Fibroblast of villous mesenchyme (primary cell): ENCODE data around the gene VPS72. TPM values are rescaled to one million over a fixed set of nuclear protein-coding genes. Genes with fewer than 3 reads are reported as not detected.
A peak's percentile ranks its signal among the peaks of the same experiment; 100 is the strongest.

Experiments used
- DNase-seq: peaks from one replicate; pipeline ENCODE4 v3.0.0-alpha.2; 2010; ENCODE audit warnings: low read depth
- H3K4me3 ChIP-seq: 2 replicates; pipeline ENCODE4 v1.5.1; 2011; ENCODE audit warnings: low read depth, mild to moderate bottlenecking, low read length
- CTCF ChIP-seq: IDR thresholded peaks from 2 replicates; pipeline ENCODE4 v1.5.1; 2012; ENCODE audit warnings: low read depth, mild to moderate bottlenecking, low read length; ENCODE audit not compliant: insufficient read depth
- total RNA-seq: library from RNA; depleted of rRNA; stranded (reverse); fragments of >200 nt; gene quantifications from 2 replicates; pipeline ENCODE4 v1.2.3, GENCODE V29; 2012

Gene VPS72
- total RNA-seq, 1 donor = 44.0 TPM

GRCh38 chr1:151166505-151166956, 23.5 kb downstream of the VPS72 start:
- no peak for TF ChIP-seq CTCF
- DNase-seq = peak; percentile 74
- peak overlapping the region; percentile 99 for H3K4me3 ChIP-seq

GRCh38 chr1:151165738-151166504, 24.1 kb downstream of the VPS72 start, which contains the start of the genes LYSMD1 and SCNM1:
Gene LYSMD1, minus strand, starts transcription at chr1:151165902. Its CDS starts 644 bp downstream, at chr1:151165258.
Gene SCNM1, plus strand, starts transcription at chr1:151166144. Its CDS starts 9 bp downstream, at chr1:151166153.
- peak; percentile 99 for DNase-seq
- peak within 1 kb of the TSS; percentile 99 for H3K4me3 ChIP-seq
- no peak for TF ChIP-seq CTCF

DNA sequence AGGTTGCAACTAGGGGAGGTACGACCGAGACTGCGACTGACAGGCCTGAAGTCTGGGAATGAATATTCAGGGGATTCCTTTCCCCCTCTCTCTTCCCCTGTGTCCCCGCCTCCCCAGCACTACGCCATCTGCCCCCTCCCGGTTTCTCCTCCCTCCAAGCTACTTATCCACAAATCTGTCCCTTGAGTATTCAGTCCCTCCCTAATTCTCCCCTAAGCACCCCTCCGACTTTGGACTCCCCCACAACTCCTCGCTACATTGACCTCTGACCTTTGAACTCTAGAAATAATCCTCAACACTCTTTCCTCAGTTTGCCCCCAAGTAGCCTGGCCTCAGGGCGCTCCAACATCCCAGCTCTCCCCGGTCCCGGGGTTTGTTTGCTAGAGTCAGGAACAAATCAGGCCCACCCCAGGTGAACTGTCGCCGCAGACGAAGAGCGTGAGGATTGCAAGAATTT, 24.7 kb downstream of the VPS72 start:
- DNase-seq = peak; percentile 67
- no peak for TF ChIP-seq CTCF
- peak overlapping the region; percentile 99 for H3K4me3 ChIP-seq

- TF ChIP-seq CTCF = no peak
- DNase-seq = peak; percentile 71
- H3K4me3 ChIP-seq = peak overlapping the region; percentile 99
These were observed 25.2 kb downstream of the VPS72 start for GRCh38 chr1:151164732-151165280.

DNA sequence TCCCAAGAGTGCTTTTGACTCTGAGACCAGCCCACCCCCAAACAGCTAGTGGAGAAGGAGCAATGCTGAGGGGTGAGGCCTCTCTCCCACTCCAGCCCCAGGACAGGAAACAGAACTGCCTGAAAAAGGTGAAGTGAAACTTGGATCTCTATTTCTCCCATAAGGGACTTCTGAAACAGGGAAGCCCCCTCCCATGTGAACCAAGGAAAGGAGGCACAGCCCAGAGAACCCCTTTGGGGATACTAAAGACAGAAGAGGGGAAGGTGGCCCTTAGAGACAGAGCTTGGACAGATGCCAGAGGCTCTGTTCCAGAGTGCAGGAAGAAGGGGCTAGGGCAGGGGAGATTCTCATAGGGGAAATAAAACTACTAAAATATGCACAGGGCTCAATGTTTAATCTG, 30.6 kb downstream of the VPS72 start:
- H3K4me3 ChIP-seq = no peak overlapping the region
- no peak for TF ChIP-seq CTCF
- DNase-seq = no peak

- no peak overlapping the region for H3K4me3 ChIP-seq
- no peak for DNase-seq
- no peak for TF ChIP-seq CTCF
These were observed 31.2 kb downstream of the VPS72 start for GRCh38 chr1:151158751-151159251.
